ENCODE data around the gene CPLX4.
"Not testable (repeated sequence)": the region's sequence is repeated elsewhere in the genome, so short reads cannot be mapped to it uniquely, and the experiment has no call there.

Gene CPLX4

DNA sequence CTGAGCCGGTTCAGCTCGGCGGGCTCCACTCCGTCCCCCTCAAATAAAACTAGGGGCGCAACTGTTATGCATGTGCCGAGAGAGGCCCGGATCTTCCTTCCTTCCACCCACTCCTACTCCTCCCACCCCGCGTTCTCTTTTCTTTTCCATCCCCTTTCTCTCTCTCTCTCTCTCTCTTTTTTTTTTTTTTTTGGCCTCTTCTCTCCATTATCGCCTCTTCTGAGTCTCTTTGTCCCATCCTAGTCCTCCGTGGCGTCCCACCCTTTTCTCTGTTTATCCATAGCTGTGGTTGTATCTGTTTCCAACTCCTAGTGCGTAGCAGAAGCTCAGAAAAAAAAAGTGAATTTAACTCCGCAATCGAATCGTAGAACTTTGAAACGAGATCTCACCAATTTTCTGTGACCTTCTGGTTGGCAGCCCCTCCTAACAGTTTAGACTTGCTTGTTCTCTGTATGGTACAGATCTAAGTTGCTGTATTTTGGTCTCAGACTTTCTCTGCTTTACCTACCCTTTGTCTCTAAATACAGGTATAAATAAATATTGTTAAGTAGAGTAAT, 48.8 kb downstream of the CPLX4 start:
- no peak for DNase-seq

DNA sequence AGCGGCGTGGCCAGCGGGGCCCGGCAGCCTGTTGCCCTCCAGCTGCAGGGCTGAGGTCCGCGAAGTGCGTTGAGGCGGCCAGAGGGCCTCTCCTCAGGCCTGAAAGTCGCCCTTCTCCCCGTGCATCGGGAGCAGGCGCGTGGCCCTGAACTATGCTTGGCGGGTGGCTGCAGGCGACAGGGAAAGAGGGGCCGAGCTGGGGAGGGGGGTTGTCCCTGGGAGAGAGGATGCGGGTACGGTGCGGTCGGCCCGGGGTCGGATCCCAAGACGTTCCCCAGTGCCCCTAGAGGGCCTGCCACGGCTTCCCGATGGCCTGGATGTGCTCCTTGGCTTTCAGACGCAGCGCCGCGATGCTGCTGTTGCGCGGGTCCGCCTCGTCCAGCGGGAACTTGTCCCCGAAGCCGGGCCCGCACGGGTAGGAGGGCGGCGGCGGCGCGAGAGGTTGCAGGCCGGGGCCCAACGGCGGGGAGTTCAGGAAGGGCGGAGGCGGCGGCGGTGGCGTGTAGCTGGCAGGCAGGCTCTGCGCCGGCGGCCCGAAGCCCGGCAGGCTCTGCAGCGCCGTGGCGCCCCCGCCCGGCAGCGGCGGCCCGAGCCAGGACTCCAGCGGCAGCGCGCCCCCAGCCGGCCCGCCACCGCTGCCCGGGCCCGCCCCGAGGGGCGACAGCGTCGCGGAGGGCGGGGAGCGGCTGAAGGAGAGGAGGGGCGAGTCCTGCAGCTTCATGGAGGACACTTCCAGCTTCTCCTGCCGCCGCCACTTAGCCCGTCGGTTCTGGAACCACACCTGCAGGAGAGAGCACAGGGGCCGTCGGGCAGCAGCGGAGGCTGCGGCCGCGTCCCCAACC, 49.5 kb downstream of the CPLX4 start:
- peak; percentile 37 for DNase-seq

DNA sequence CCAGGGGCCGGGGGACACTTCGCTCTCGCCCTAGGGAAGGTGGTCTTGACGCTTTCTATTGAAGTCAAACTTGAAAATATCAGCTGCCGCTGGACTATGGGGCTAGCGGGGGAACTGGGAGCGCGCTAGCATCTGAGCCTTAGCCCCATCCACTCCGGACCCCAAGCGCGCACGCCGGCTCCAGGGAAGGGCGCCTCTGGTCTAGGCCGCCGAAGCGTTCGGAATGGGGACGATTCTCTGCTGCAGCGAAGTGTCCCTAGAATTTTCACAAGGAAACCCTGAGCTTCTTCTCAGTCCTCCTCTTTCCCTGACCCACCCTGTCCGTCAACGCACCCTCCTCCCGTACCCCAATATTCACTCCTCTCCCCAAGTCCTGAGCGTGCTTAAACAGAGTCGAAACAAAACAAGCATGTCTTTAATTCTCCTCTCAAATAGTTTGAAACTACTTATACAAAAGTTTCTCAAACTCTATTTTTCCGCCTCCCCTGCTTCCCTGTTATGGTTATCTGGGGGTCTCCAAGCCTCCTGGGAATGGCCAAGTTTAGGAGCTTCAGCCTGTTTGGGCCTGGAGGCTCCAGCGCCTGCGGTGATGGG, 50.2 kb downstream of the CPLX4 start:
- no peak for DNase-seq

DNA sequence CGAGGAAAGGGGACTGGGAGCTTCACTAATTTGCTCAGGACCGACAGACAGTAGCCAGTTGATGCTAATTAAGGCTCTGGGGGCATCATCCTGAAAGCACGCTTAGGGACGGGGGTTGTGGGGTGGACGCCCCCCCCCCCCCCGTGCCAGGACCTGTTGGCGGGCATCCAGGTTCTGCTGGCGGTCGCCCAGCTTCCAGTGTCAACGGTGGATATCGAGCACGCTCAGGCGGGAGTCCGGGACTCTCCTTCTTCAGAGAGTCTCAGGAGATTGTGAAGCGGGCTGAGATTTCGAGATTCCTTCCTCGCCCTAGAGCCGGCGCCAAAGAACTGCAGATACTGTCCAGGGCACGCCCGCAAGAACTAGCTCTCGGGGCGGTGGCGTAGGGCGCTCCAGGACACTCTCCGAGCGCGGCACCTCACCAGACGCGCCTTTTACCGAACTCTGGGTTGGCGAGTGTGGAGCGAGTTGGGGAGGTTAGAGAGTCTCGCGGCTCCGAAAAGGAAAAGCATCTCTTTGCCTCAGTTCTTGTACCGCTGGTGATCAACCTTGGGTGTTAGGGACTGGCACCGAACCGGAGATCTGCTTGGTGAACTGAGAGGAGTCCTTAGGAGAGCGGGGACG, 50.8 kb downstream of the CPLX4 start:
- no peak for DNase-seq

DNA sequence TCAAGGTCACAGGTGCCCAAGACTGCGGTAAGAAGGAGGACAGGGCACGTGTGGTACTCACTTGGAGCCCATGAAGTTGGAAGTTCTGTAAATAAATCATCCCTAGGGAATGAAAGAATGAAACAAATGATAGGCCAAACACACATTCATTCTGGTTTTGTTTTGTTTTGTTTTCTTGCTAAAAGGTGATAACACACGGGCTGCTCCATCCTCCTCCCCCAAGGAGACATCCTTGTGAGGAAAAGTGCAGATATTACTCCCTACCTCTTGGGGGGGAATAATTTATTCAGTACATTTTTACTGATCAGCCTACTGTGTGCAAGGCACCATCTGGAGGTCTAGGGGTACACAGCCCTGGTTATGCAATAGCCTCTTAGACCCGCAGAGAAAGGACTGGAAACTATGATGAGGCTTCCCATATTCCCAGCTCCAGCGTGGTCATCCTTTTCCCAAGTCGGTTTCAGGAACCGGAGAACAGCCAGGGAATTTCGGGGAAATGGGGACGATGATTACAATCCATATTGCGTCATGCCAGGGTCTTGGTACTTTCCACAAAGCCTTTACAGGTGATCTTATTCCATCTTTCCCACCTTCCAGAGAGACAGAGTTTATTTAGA, 51.5 kb downstream of the CPLX4 start:
- DNase-seq, result no peak

DNA sequence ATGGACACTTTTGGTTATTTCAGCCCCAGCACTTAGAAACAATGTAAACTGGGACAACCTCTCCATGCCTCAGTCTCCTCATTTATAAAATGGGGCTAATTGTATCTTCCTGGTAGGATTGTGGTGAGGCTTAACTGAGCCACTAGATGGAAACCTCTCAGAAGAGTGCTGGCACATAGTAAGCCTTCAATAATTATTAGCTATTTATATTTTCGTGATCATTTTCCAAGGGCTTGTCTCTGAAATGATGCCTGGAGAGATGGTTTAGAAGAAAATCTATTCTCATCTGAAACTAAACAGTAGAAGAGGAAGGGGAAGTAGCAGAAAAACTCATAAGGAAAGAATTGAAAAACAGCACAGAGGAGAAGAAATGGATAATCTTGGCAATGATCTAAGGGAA, 52.0 kb downstream of the CPLX4 start:
- DNase-seq, result no peak

DNA sequence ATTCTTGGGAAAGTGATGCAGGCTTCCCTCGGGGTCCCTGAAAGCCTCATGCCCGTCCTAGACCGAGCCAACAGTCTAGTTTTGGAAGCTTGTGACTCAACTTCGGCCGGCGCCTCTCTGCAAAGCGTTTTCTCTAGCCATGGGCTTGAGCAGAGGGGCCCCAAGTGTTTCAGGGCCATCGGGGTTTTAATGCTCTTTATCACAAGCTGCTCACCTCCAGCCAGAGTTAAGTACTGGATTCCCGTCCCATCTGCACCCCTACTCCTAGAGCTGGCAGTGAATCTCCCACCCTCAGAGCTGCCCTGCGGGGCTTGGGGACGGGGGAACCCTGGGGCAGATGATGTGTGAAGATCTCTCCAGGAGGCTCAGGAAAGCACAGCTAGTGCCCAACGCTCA, 52.5 kb downstream of the CPLX4 start:
- no peak for DNase-seq

DNA sequence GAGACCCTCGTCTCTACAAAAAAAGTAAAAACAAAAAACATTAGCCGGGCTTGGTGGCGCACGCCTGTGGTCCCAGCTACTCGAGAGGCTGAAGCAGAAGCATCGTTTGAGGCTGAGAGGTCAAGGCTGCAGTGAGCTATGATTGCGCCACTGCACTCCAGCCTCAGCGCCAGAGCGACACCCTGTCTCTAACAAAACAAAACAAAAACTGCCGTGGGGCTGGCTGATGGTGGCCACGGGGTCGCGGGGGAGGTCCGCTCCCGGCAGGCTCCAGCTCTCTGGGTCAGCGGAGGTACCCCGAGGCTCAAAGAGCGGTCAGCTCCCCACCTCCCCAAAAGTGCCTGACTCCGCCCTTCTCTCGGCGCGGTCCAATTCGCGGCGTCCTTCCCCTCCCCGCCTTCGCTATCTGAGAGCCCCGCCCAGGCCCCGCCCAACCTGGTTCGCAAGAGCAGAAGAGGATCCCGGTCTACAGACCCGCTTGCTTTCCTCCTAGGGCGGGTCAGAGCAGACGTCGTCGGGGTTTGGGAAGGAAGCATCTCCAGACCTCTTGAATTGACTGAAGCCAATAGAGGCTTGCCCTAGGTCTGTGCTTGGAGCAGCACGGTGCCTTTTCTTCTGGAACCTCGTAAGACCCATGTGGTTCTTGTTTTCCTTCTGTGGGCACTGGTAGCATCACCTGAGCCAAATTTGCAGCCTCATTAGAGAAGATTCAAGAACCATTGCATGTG, 53.0 kb downstream of the CPLX4 start:
- no peak for DNase-seq

DNA sequence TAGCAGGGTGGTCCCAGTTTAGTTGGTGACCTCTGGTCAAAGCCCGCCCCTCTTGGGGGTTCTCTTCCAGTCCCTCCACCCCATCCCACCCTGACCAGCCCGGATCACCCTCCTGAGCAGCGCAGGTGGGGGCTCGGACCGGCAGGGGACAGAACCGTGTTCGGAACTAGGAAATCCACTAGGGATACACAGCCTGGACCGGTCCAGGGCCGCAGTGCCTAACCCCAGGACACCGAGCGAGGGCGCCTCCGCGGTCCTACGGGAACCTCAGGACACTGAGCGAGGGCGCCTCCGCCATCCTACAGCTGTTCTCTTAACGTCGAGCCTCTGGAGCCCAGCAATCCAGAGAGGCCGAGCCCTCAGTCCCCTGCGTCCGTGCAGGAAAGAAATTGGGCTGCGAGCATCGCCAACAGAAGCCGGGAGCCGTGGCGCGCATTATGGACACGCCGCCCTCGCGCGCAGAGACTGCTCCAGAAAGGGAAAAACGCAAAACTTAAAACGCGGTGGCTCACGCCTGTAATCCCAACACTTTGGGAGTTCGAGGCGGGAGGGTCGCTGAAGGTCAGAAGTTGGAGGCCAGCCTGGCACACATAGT, 53.7 kb downstream of the CPLX4 start:
- DNase-seq, result no peak

DNA sequence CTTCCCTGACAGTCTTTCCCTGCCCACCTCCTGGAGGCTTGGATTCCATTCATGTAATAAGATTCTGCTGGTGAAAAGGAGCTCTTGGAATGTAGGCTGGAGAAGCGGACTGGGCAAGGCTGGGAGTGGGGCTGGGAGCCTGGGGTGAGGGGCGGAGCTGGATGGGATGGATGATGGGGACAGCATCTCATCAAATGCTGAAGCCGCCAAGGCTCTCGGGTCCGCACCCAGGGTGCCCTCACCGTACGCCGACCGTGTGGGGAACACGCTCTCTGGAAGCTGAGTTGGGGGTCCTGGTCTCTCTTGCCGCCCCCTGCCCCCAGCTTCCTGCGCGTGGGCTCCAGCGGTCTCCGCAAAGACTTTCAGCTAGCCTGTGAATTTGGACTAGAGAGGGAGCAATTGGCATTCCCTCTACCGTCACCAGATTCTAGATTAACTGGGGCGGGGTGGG, 54.3 kb downstream of the CPLX4 start:
- no peak for DNase-seq

DNA sequence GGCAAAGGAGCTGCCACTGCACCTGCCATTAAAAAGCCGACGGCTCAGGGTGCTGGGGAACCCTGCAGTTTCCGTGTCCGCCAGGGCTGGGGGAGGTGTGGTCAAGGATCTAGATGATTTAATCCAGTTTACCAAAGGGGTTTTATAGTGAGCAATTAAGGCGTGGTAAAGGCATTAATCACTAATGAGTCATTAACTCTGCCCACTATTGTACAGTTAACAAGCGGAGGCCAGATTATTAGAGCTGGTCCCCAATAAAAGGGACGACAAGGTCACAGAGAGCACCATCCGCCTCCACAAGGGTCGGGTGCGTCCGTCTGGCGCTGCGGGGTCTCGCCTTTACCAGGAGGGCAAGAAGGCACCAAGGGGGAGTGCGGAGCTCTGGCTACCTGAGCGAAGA, 54.8 kb downstream of the CPLX4 start:
- DNase-seq, result no peak

DNA sequence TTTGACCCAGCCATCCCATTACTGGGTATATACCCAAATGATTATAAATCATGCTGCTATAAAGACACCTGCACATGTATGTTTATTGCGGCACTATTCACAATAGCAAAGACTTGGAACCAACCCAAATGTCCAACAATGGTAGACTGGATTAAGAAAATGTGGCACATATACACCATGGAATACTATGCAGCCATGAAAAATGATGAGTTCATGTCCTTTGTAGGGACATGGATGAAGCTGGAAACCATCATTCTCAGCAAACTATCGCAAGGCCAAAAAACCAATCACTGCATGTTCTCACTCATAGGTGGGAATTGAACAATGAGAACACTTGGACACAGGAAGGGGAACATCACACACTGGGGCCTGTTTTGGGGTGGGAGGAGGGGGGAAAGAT, 56.2 kb downstream of the CPLX4 start:
- not testable (repeated sequence) for DNase-seq

DNA sequence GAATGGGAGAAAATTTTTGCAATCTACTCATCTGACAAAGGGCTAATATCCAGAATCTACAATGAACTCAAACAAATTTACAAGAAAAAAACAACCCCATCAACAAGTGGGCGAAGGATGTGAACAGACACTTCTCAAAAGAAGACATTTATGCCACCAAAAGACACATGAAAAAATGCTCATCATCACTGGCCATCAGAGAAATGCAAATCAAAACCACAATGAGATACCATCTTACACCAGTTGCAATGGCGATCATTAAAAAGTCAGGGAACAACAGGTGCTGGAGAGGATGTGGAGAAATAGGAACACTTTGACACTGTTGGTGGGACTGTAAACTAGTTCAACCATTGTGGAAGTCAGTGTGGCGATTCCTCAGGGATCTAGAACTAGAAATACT, 56.6 kb downstream of the CPLX4 start:
- DNase-seq, result not testable (repeated sequence)

DNA sequence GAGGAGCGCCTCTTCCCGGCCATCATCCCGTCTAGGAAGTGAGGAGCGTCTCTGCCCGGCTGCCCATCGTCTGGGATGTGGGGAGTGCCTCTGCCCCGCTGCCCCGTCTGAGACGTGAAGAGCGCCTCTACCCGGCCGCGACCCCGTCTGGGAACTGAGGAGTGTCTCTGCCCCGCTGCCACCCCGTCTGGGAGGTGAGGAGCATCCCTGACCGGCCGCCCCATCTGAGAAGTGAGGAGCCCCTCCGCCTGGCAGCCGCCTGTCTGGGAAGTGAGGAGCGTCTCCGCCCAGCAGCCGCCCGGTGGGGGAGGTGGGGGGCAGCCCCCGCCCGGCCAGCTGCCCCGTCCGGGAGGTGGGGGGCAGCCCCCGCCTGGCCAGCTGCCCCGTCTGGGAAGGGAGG, 63.0 kb downstream of the CPLX4 start:
- not testable (repeated sequence) for DNase-seq

DNA sequence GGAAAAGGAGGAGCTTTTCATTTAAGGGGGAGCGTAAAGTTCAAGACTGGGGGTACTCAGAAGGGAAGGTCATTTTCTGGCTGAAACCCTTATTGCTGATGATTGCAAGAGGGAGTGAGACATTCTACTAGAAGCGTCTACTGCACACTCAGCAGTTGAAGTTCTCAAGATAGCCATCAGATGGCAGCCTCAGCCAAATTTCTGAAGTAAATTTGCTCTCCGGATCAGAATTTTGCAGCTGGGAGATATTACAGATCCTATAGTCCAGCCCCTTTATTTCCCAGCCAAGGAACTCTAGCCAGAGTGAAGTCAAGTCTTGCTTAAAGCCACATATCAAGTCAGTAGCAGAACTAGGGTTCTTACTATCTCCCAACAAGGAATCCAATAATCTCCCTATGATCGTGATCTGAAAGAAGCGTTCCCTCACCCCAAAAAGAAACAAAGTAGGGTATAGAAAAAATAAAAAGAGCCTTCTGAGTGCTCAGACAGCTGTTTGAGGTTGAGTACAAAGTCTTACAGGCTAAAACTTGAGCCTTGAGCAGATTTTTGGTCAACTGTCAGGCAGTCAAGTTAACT, 69.2 kb downstream of the CPLX4 start:
- DNase-seq, result peak; percentile 84

DNA sequence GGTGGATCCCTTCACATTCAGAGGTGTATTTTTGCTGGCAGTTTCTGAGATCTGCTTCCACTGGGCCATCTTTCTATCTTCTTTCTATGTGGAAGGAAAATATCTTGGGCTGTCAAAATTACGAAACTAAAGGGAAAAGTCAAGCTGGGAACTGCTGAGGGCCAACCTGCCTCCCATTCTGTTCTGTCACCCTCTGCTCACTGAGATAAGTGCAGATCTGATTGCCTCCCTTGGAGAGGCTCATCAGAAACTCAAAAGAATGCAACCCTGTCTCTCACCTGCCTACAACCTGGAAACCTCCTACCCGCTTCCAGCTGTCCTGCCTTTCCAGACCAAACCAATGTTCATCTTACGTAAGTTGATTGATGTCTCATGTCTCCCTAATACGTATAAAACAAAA, 71.7 kb downstream of the CPLX4 start:
- no peak for DNase-seq
